ENCODE data around the gene FGD3.

GRCh38 chr9:92982130-92982529 is 34.8 kb downstream of the FGD3 start:
- TF ChIP-seq CTCF (IDR thresholded peaks at IDR 0.05) (no peak), POLR2A (IDR thresholded peaks at IDR 0.05) (no peak), POLR2AphosphoS5 (IDR thresholded peaks at IDR 0.05) (no peak)

Measured in upper lobe of left lung (tissue), 4 donors.